T-cell (primary cell): ENCODE data around the gene DOCK9. TPM values are rescaled to one million over a fixed set of nuclear protein-coding genes. Genes with fewer than 3 reads are reported as not detected.

Source experiments
- ATAC-seq, 4 experiments: fragments of 200-7000 bp in 3 of 4; fragments of 150-1000 bp in 1 of 4; cut with Tn5 transposase; replicated peaks in 1 of 4; 1 replicate in 3 of 4; 2 replicates in 1 of 4; pipeline ENCODE4 v1.10.0; 2021; ENCODE audit warnings: moderate library complexity in 3 of 4, mild to moderate bottlenecking in 2 of 4, moderate number of reproducible peaks in 1 of 4
- CTCF ChIA-PET, 2 donors: fragments of 300-600 bp; sonication (Branson Sonifier 250); formaldehyde crosslinking; loops; one replicate each; lab custom pipeline; 2022; ENCODE audit warnings: antibody characterized with exemption in 2 of 2; lab: Charles Lee
- POLR2A ChIA-PET, 2 donors: fragments of 300-600 bp; sonication (Branson Sonifier 250); formaldehyde crosslinking; loops; one replicate each; lab custom pipeline; 2022; ENCODE audit warnings: antibody characterized with exemption in 2 of 2; lab: Charles Lee
- DNase-seq, 35 experiments: peaks; one replicate each; pipeline versions ENCODE4 v3.0.0 to v3.0.0-alpha.2; 2013 to 2023
- H3K27ac ChIP-seq: one replicate; pipeline ENCODE4 v1.5.1; 2013; ENCODE audit warnings: low read length
- H3K27me3 ChIP-seq, 2 experiments: replicated peaks in 1 of 2; 1 replicate in 1 of 2; 2 replicates in 1 of 2; pipeline versions ENCODE4 v1.6.1 to v1.7.0; 2013; ENCODE audit warnings: low read length in 1 of 2, mixed read lengths in 1 of 2; ENCODE audit not compliant: control insufficient read depth in 2 of 2, insufficient read depth in 2 of 2; ENCODE audit errors: extremely low read depth in 1 of 2
- H3K36me3 ChIP-seq, 2 donors: 1 replicate in 1 of 2; 2 replicates in 1 of 2; pipeline versions ENCODE4 v1.6.1 to v1.7.0; 2013; ENCODE audit warnings: low read length in 1 of 2; ENCODE audit not compliant: control insufficient read depth in 2 of 2, insufficient read depth in 1 of 2; ENCODE audit errors: extremely low read depth in 1 of 2
- H3K4me1 ChIP-seq, 2 experiments: 1 replicate in 1 of 2; 2 replicates in 1 of 2; pipeline versions ENCODE4 v1.6.1 to v1.7.0; 2013; ENCODE audit warnings: low read length in 2 of 2, mixed read lengths in 1 of 2; ENCODE audit not compliant: insufficient read depth in 2 of 2, control insufficient read depth in 1 of 2; ENCODE audit errors: extremely low read depth in 1 of 2
- H3K4me3 ChIP-seq, 2 donors: 1 replicate in 1 of 2; 2 replicates in 1 of 2; pipeline versions ENCODE4 v1.5.1 to v1.7.0; 2013; ENCODE audit warnings: mild to moderate bottlenecking in 2 of 2, low read length in 1 of 2, moderate library complexity in 1 of 2; ENCODE audit not compliant: control insufficient read depth in 1 of 2; ENCODE audit errors: extremely low read depth in 1 of 2
- H3K9me3 ChIP-seq: 2 replicates; pipeline ENCODE4 v1.7.0; 2013
- H3K27ac Mint-ChIP-seq, 2 donors: one replicate each; pipeline ENCODE4 v1.8.0; 2020 to 2021; ENCODE audit warnings: mild to moderate bottlenecking in 2 of 2, mixed read lengths in 2 of 2
- H3K27me3 Mint-ChIP-seq, 2 donors: one replicate each; pipeline ENCODE4 v1.8.0; 2021 to 2022; ENCODE audit warnings: mixed read lengths in 2 of 2
- H3K36me3 Mint-ChIP-seq: one replicate; pipeline ENCODE4 v1.8.0; 2021; ENCODE audit warnings: mixed read lengths
- H3K4me1 Mint-ChIP-seq, 3 donors: one replicate each; pipeline ENCODE4 v1.8.0; 2020 to 2022; ENCODE audit warnings: mixed read lengths in 3 of 3, mild to moderate bottlenecking in 1 of 3
- H3K4me3 Mint-ChIP-seq, 3 donors: one replicate each; pipeline ENCODE4 v1.8.0; 2020 to 2022; ENCODE audit warnings: mild to moderate bottlenecking in 3 of 3, mixed read lengths in 3 of 3, moderate library complexity in 3 of 3
- H3K9me3 Mint-ChIP-seq, 3 donors: one replicate each; pipeline ENCODE4 v1.8.0; 2020 to 2022; ENCODE audit warnings: mixed read lengths in 3 of 3
- WGBS: methylation state at CpG from one replicate; pipeline ENCODE4 v1.1.5; 2013; ENCODE audit warnings: missing lambda C conversion rate; ENCODE audit not compliant: insufficient coverage; 5-methylcytosine and 5-hydroxymethylcytosine counted together
- total RNA-seq, 35 experiments: library from RNA in 6 of 35; stranded (reverse) in 6 of 35; fragments of 120-200 nt in 1 of 35; gene quantifications; one replicate each; pipeline versions ENCODE4 v1.2.1 to v1.2.4 and lab custom pipeline; 2013 to 2026

Gene DOCK9
- total RNA-seq, 5 donors from 2014 or later (not counting 1 experiment from before 2014, with no cell fraction given) = 96.2 to 170 (median 162) TPM

GRCh38 chr13:98923641-98924397 is 54.0 kb downstream of the DOCK9 start:
- Mint-ChIP-seq H3K9me3 (no peaks in the 10 kb centered on the region), H3K27me3 (no peaks in the 10 kb centered on the region)
- H3K36me3 ChIP-seq = peaks cover 0 to 37% of the 10 kb centered on the region in 2 donors

GRCh38 chr13:98922306-98922705 is 55.6 kb downstream of the DOCK9 start:
- H3K27me3 ChIP-seq = no peaks in the 10 kb centered on the region
- no peak overlapping the region for H3K27ac ChIP-seq
- H3K27me3 Mint-ChIP-seq = no peaks in the 10 kb centered on the region
- peaks cover 67% of the 10 kb centered on the region for H3K36me3 Mint-ChIP-seq
- H3K4me1 ChIP-seq = peaks cover 4 to 14% of the 10 kb centered on the region in 2 experiments
- CTCF ChIA-PET = no interaction called here
- no peaks in the 10 kb centered on the region for H3K9me3 ChIP-seq
- ATAC-seq (no peak), DNase-seq (no peak)
- POLR2A ChIA-PET = no interaction called here
- no peaks in the 10 kb centered on the region for H3K9me3 Mint-ChIP-seq
- no peak overlapping the region for H3K27ac Mint-ChIP-seq
- H3K36me3 ChIP-seq = peaks cover 0 to 37% of the 10 kb centered on the region in 2 donors
- peaks cover 35 to 42% (median 39%) of the 10 kb centered on the region in 3 donors for H3K4me1 Mint-ChIP-seq
- 100% methylated on average over 2 of the region's 4 CpGs for WGBS
- no peak overlapping the region for H3K4me3 ChIP-seq
- H3K4me3 Mint-ChIP-seq = no peak overlapping the region

More at GRCh38 chr13:98923641-98924397, 54.0 kb downstream of the DOCK9 start:
- Histone ChIP-seq H3K4me1 (peaks cover 6 to 11% of the 10 kb centered on the region in 2 experiments), H3K27me3 (no peaks in the 10 kb centered on the region), H3K4me3 (no peak overlapping the region), H3K27ac (no peak overlapping the region), H3K9me3 (no peaks in the 10 kb centered on the region)
- ATAC-seq = no peak
- 80% methylated on average over 2 of the region's 11 CpGs for WGBS
- peaks cover 68% of the 10 kb centered on the region for H3K36me3 Mint-ChIP-seq
- H3K4me3 Mint-ChIP-seq = no peak overlapping the region
- no peak for DNase-seq
- ChIA-PET POLR2A (no interaction called here), CTCF (interaction anchor here in 1 of 2 donors (0.8 kb wide), 1 partner anchor 26 kb away, joined by 3 read pairs; no protein-coding TSS in a partner anchor)
- H3K27ac Mint-ChIP-seq = no peak overlapping the region
- peaks cover 24 to 30% (median 30%) of the 10 kb centered on the region in 3 donors for H3K4me1 Mint-ChIP-seq

GRCh38 chr13:98921786-98922185 is 56.1 kb downstream of the DOCK9 start:
- Mint-ChIP-seq H3K36me3 (peaks cover 66% of the 10 kb centered on the region), H3K27me3 (no peaks in the 10 kb centered on the region), H3K27ac (no peak overlapping the region), H3K4me3 (no peak overlapping the region), H3K9me3 (no peaks in the 10 kb centered on the region), H3K4me1 (peaks cover 35 to 42% (median 38%) of the 10 kb centered on the region in 3 donors)
- ChIA-PET POLR2A (interaction anchor here in 1 of 2 donors (0.5 kb wide), 1 partner anchor 179 kb away, joined by 3 read pairs; no protein-coding TSS in a partner anchor), CTCF (no interaction called here)
- Histone ChIP-seq H3K9me3 (no peaks in the 10 kb centered on the region), H3K27ac (no peak overlapping the region), H3K4me3 (no peak overlapping the region), H3K36me3 (peaks cover 0 to 35% of the 10 kb centered on the region in 2 donors), H3K27me3 (no peaks in the 10 kb centered on the region), H3K4me1 (peaks cover 4 to 14% of the 10 kb centered on the region in 2 experiments)
- DNase-seq = no peak
- ATAC-seq = no peak
- WGBS = 96% methylated on average over 4 of the region's 5 CpGs

GRCh38 chr13:98921015-98921580 is 56.8 kb downstream of the DOCK9 start:
- no peaks in the 10 kb centered on the region for H3K27me3 Mint-ChIP-seq
- Histone ChIP-seq H3K4me3 (no peak overlapping the region), H3K27me3 (no peaks in the 10 kb centered on the region), H3K4me1 (peaks cover 4 to 14% of the 10 kb centered on the region in 2 experiments), H3K27ac (no peak overlapping the region), H3K9me3 (no peaks in the 10 kb centered on the region), H3K36me3 (peaks cover 0 to 31% of the 10 kb centered on the region in 2 donors)
- H3K4me1 Mint-ChIP-seq = peaks cover 35 to 42% (median 36%) of the 10 kb centered on the region in 3 donors
- ATAC-seq (no peak), DNase-seq (no peak)
- H3K27ac Mint-ChIP-seq = no peak overlapping the region
- WGBS = 100% methylated on average over 1 of the region's 5 CpGs
- H3K9me3 Mint-ChIP-seq = no peaks in the 10 kb centered on the region
- H3K36me3 Mint-ChIP-seq = peaks cover 63% of the 10 kb centered on the region
- POLR2A ChIA-PET = interaction anchor here in 1 of 2 donors (0.5 kb wide), 1 partner anchor 180 kb away, joined by 3 read pairs; no protein-coding TSS in a partner anchor
- no peak overlapping the region for H3K4me3 Mint-ChIP-seq
- CTCF ChIA-PET = no interaction called here

GRCh38 chr13:98919566-98919965 is 58.3 kb downstream of the DOCK9 start:
- Histone ChIP-seq H3K4me1 (peaks cover 4 to 14% of the 10 kb centered on the region in 2 experiments), H3K9me3 (no peaks in the 10 kb centered on the region), H3K4me3 (no peak overlapping the region), H3K36me3 (peaks cover 3 to 42% of the 10 kb centered on the region in 2 donors), H3K27ac (no peak overlapping the region), H3K27me3 (no peaks in the 10 kb centered on the region)
- no peak for DNase-seq
- peaks cover 67% of the 10 kb centered on the region for H3K36me3 Mint-ChIP-seq
- peak overlapping the region in 1 of 2 donors; percentile 73 for H3K27ac Mint-ChIP-seq
- H3K9me3 Mint-ChIP-seq = no peaks in the 10 kb centered on the region
- H3K4me1 Mint-ChIP-seq = peaks cover 35 to 42% (median 38%) of the 10 kb centered on the region in 3 donors
- no peak for ATAC-seq
- POLR2A ChIA-PET = interaction anchor here in 1 of 2 donors (1.0 kb wide), 1 partner anchor 119 kb away, joined by 3 read pairs; no protein-coding TSS in a partner anchor
- H3K27me3 Mint-ChIP-seq = no peaks in the 10 kb centered on the region
- peak overlapping the region in 1 of 3 donors; percentile 0 for H3K4me3 Mint-ChIP-seq
- WGBS = 100% methylated on average over 2 of the region's 2 CpGs
- CTCF ChIA-PET = interaction anchor here (0.6 to 1.1 kb wide), 3 partner anchors 10 to 1670 kb away, joined by 3 read pairs; no protein-coding TSS in a partner anchor

- DNase-seq = peak in 11 of 35 experiments; percentile 1 to 38 (median 10)
- H3K36me3 Mint-ChIP-seq = peaks cover 62% of the 10 kb centered on the region
- CTCF ChIA-PET = interaction anchor here (0.6 to 1.1 kb wide), 3 partner anchors 9 to 1670 kb away, joined by 3 read pairs; no protein-coding TSS in a partner anchor
Measured at GRCh38 chr13:98918771-98919170, 59.1 kb downstream of the DOCK9 start.

More at GRCh38 chr13:98918771-98919170, 59.1 kb downstream of the DOCK9 start:
- Mint-ChIP-seq H3K4me3 (peak overlapping the region in 1 of 3 donors; percentile 28), H3K27ac (peak overlapping the region; percentile 13 to 73), H3K9me3 (no peaks in the 10 kb centered on the region), H3K27me3 (no peaks in the 10 kb centered on the region), H3K4me1 (peaks cover 39 to 45% (median 42%) of the 10 kb centered on the region in 3 donors)
- H3K36me3 ChIP-seq = peaks cover 3 to 48% of the 10 kb centered on the region in 2 donors
- peak in 3 of 4 experiments; percentile 43 to 81 (median 58) for ATAC-seq
- H3K27me3 ChIP-seq = no peaks in the 10 kb centered on the region
- no peak overlapping the region for H3K27ac ChIP-seq
- POLR2A ChIA-PET = no interaction called here
- WGBS = 11% methylated on average over 2 of the region's 4 CpGs
- no peak overlapping the region for H3K4me3 ChIP-seq
- peaks cover 4 to 14% of the 10 kb centered on the region in 2 experiments for H3K4me1 ChIP-seq
- H3K9me3 ChIP-seq = no peaks in the 10 kb centered on the region
